GM19193 (cell line): Measurements from ENCODE around the gene IGFALS.

Experiments
- POLR2A ChIP-seq: IDR thresholded peaks from 4 replicates; pipeline ENCODE4 v1.6.1; 2011; ENCODE audit not compliant: insufficient read depth, insufficient read length; ENCODE audit errors: extremely low read depth

Gene IGFALS

DNA sequence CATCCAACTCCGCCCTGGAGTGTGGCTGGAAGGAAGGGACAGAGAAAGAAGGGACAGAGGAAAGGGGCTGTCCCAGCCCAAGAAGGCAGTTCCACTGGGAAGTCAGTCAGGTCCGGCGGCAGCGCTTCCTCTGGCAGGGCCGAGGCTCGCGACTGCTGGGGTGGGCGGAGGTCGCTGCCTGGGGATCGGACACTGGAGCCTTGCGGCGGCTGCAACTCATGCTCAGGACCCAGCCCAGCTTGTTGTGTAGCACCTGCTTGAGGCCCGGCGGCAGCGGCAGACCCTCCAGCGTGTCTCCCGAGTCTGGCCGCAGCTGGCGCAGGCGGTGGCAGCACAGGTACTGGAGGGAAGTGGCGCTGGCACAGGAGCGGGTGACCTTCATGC is 16.5 kb downstream of the IGFALS start:
- TF ChIP-seq POLR2A = no peak

DNA sequence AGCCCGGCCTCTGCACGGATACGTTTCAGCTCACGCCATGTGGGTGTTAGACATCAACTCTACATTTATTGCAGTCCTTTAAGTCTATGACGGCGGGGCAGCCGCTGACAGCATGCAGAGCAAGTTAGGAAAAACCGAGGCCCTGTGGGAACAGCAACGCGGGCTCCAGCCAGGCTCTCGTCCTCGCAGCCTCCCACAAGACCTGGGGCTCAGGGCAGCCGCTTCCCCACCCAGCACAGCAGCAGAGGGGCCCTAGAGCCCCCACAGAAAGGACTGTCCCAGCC is 16.9 kb downstream of the IGFALS start:
- no peak for TF ChIP-seq POLR2A

DNA sequence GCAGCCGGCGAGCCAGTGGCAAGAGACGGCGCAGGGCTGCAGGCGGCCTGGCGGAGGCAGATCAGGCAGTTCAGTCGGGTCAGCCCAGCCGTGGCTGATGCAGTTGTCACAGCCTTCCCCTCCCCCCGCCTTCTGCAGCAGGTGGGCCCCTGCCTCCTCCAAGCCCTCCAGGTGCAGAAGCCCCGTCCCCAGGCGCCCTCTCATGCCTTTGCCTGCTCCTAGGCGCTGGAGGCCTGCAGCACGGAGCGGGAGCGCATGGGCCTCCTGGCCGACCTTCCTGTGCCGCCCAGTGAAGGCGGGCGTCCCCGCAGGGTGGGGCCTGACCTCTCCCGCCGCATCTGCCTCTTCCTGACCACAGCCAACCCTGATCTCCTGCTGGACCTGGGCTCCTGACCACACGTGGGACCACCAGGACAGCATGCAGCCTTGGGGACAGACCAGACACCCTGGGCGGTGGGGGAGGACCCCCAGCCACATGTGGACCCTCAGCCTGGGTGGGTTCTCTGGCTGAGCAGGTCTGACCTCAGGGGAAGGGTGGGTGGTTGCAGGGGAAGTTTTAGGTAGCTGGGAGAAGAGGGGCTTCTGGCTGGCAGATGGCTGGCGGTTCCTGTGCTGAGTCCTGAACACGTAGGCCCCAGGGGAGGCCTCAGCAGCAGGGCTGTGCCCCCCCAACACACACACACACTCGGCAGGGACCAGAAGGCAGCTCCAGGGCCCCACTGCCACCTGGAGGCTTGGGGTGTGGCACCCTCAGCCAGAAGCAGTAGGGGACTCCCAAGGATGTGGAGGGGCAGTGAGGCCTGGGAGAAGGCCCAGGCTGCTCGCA is 17.4 kb downstream of the IGFALS start:
- TF ChIP-seq POLR2A = no peak

DNA sequence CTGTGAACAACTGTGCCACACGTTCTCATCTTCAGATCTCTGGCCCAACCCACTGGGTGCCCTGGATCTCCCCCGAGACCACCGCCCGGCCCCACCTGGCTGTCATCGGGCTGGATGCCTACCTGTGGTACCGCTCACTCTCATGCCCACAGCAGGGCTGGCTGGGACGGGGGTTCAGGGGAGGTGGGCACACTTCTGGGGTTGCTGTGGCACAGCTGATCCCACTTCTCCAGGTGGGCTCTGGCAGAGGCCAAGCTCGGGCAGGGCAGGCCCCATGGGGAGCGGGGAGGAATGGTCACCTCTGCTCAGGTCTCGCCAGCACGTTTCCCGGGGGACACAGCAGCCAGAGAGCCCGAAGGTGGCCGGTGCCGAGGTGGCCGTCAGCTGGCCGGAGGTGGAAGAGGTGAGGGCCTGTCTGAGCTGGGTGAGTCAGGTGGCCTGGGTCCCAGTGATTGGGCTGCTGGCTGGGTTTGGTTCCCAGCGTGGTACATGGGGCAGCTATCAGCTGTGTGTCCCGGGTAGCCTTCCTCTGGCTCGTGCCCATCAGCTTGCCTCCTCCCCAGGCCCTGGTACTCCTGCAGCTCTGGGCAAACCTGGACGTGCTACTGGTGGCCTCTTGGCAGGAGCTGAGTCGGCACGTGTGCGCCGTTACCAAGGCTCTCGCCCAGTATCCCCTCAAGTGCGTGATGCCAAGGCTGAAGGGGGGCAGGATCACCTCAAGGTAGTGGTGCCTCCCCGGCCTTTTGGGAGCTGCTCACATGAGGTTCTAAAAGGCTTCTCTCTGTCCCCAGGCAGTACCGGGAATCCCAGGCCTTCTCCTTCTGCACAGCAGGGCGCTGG is 18.3 kb downstream of the IGFALS start:
- TF ChIP-seq POLR2A = no peak

DNA sequence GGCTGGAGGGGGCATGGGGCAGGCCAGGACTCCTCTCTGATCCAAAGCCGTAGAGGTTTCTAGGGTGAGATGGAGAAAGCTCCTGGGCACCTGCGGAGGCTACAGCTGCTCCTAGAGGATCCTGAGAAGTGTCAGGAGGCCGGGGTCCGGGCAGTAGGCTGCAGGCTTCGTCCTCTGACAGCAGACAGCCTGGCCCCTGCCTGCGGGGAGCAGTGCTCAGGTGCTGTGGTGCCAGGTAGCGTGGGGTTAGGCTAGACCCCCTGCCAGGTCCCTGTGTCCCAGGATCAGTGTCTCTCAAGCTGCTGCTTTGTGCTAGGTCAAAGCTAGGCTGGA is 19.1 kb downstream of the IGFALS start:
- no peak for TF ChIP-seq POLR2A

DNA sequence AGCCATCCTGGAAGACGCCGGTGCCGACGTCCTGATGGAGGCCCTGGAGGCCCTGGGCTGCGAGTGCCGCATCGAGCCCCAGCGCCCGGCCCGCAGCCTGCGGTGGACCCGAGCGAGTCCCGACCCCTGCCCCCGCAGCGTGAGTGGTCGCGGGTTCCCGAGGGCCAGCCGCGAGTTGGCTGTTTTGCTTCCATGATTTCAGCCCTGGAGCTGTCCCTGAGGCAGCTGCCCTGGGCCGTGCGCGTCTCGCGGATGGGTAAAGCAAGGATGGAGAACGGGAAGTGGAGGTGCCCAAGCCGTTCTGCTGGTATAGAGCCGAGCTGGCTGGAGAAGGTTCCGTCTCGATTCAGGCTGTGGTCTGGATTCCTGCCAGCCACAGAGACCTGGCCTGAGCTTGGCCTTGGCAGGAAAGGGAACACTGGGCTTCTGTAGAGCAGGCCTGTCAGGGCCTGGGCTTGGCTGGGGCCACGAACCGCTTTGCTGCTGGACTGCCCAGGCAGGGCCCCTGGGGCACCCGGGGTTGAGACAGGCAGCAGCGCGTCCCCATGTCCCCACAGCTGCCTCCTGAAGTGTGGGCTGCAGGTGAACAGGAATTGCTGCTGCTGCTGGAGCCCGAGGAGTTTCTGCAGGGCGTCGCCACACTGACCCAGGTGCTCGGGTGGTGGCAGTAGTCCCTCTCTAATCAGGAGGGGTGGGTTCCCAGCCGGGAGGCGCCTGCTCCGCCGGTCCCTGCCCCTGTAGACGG is 19.6 kb downstream of the IGFALS start:
- no peak for TF ChIP-seq POLR2A

DNA sequence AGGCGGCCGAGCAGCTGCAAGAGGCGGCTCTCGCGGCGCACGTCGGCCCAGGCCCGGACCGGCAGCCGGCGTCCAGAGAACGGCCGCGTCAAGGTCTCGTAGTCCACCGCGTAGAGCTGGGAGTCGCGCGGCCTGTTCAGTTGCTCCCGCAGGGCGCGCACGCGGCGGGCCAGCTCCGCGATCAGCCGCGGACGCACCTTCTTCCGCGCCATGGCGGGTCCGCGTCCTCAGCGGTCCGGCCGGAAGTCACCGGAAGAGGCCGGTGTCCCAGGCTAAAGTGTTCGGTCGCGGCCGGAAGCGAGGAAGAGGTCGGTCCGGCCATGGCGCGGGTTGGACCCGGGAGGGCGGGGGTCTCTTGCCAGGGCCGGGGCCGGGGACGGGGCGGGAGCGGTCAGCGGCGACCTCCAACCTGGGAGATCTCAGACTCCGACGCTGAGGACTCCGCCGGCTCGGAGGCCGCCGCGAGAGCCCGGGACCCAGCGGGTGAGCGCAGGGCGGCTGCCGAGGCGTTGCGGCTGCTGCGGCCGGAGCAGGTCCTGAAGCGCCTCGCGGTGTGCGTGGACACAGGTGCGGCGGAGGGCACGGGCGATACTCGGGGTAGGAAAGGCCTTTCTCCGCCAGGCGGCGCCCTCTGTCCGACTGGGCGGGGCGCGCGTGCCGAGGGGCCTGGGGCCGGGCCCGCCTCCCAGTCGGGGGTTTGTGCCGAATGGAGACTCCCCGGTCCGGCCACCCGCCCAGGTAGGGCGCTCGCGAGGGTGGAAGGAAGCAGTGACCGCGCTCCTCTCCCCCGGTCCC is 20.4 kb downstream of the IGFALS start, which contains the start of gene MRPS34:
TSS of gene MRPS34 (minus strand) at position 227 of the 795 bp plus-strand sequence. CDS start at position 212, 15 bp downstream.
- TF ChIP-seq POLR2A = peak; percentile 89

DNA sequence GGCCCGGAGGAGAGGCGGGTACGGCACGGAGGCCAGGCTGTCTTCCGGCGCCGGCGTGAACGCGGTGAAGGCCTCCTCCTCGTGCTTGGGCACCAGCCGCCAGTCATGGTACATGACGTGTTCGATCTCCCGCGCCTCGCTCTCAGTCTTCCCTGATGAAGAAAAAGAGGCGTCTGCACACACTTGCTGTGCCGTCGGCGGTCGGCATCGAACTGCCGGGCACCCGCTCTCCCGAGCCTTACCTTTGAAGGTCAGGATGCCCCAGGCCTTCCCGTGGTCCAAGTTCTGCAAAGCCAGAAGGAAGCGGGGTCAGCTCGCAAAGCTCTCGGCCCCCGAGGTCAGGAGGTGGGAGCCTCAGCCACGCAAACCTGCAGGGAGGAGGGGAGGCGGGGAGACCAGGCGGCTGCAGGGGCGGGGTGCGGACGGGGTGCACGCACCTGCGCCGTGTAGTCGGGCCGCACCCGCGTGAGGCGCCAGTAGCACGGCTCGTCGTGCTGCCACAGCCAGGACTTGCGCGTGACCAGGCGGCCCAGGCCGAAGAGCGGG is 21.1 kb downstream of the IGFALS start, which contains the start of gene EME2:
TSS of gene EME2 (plus strand) at position 449 of the 546 bp plus-strand sequence. CDS start 418 bp downstream, outside the sequence.
- TF ChIP-seq POLR2A = no peak

DNA sequence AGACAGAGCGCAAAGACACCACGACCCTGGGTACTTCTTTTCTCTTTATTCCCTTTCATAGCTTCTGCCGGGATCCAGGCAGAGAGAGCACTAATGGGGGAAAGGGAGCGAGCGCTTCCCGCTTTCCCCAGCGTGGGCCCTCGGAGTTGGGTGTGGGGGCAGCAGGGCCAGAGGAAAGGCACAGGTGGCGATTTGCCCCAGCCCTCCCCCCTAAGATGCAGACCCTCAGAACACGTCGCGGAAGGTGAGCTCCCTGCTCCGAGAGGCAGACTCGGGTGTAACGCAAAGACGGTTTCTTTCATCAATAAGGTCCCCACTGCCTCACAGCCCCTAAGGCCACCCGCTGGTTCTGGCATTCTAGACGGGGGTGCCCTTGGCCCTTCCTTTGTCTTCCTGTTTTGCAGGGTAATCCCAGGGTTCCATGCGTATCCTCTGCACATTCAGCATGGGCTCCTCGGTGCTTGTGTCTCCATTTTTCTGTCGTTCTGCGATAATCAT is 21.6 kb downstream of the IGFALS start:
- TF ChIP-seq POLR2A = no peak

DNA sequence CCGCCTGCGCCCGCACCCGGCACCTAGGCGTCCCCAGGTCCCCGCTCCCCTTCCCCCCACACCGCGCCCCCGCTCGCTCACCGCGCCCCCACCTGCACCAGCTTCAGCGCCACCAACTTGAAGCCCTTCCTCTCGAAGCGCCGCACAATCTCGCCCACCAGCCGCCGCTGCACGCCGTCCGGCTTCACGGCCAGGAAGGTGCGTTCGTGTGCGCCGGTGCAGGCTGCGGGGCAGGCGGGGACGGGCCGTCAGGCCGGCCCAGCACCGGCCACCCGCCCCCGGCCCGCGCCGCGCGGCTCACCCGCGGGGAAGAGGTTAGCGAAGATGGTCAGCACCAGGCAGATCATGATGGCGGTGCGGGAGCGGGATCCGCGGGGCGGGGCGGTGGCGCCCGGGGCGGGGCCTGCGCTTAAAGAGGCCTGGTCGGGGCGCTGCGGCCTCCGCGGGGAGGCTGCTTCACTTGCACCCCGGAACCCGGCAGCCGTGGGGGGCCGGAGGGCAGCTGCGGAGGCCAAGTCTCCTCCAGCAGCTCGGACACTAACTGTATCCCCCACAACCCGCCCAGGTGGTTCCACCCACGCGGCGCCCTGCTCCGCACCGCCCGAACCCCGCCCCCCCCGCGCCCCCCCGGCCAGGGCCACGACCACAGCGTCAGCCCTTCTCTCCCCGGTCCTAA is 22.2 kb downstream of the IGFALS start, which contains the start of gene NME3:
TSS of gene NME3 (minus strand) at position 356 of the 676 bp plus-strand sequence. CDS start at position 347, 9 bp downstream.
- TF ChIP-seq POLR2A = peak; percentile 42

DNA sequence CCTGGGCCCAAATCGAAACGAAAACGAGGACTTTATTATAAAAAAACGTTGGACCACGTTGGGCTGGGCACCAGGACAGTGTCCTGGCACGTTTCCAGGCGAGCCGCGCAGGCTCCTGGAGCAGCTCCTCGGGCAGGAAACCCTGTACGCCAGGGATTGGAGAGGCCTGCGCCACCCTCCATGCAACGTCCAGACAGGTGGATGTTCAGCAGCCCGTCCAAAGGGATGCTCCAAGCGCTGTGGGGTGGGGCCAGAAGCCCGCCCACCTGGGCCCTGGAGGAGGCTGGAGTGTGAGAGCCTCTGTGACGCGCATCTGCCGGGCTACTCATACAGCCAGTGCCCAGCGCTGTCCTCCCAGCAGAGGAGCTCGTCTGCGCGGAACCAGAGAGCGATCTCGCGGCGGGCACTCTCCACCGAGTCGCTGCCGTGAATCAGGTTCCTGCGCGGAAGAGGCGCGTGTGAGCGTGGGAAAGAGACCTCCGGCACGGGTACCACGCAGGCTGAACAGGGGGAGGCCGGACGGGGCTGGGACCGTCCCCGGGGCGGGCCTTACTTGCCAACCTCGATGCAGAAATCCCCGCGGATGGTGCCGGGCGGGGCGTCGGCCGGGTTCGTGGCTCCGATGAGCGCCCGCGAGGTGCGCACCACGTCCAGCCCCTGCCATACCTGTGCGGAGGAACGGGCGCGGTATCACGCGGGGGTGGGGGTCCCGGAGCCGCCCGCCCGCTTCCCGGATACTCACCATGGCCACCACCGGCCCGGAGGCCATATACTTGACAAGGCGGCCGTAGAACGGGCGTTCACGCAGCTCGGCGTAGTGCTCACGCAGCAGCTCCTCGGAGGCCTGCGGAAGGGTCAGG is 22.9 kb downstream of the IGFALS start:
- TF ChIP-seq POLR2A = peak; percentile 45
